Measurements from ENCODE around the gene FBXO47.
A peak's percentile ranks its signal among the peaks of the same experiment; 100 is the strongest.

GRCh38 chr17:38982858-38983746 lies 15.9 kb upstream of the FBXO47 start:
- TF ChIP-seq CTCF (conservative IDR thresholded peaks at IDR 0.05) (peak; percentile 93), ZFX (IDR thresholded peaks at IDR 0.05) (no peak)
